Transverse colon (tissue), 4 donors: ENCODE measurements around the gene B4GALT2.

Experiments used
- CTCF ChIP-seq, 5 experiments: fragments of 200-600 bp in 3 of 5; fragments of 450-650 bp in 2 of 5; sonication (generic) in 3 of 5; IDR thresholded peaks; 1 replicate in 2 of 5; 2 replicates in 3 of 5; pipeline ENCODE4 v1.5.1; 2016 to 2017; ENCODE audit warnings: antibody characterized with exemption in 5 of 5, inconsistent platforms in 3 of 5, mild to moderate bottlenecking in 2 of 5, moderate library complexity in 1 of 5
- POLR2A ChIP-seq: fragments of 450-650 bp; IDR thresholded peaks from one replicate; pipeline ENCODE4 v1.6.1; 2016; ENCODE audit warnings: antibody characterized with exemption, mild to moderate bottlenecking, moderate library complexity
- POLR2AphosphoS5 ChIP-seq, 3 donors: sonication (generic); formaldehyde crosslinking; IDR thresholded peaks; one replicate each; pipeline ENCODE4 v1.6.1; 2016; ENCODE audit warnings: antibody characterized with exemption in 3 of 3

- TF ChIP-seq CTCF (IDR thresholded peaks at IDR 0.05) (no peak), POLR2AphosphoS5 (IDR thresholded peaks at IDR 0.05) (no peak), POLR2A (no peak)
Measured at GRCh38 chr1:43953361-43953760, 25.6 kb upstream of the B4GALT2 start.
